RWPE2 (cell line): Measurements from ENCODE around the gene C16orf92.

Experiments
- ATAC-seq: fragments of 200-7000 bp; cut with Tn5 transposase; 3 replicates; pipeline ENCODE4 v1.9.1; 2021; ENCODE audit warnings: low read depth
- DNase-seq: peaks from one replicate; pipeline ENCODE4 v3.0.0-alpha.2; 2020; ENCODE audit warnings: low spot score
- H3K27ac ChIP-seq: fragments of 450-650 bp; 2 replicates; pipeline ENCODE4 v1.5.1; 2017; ENCODE audit warnings: mild to moderate bottlenecking; ENCODE audit not compliant: poor library complexity, severe bottlenecking
- H3K27me3 ChIP-seq: fragments of 250-450 bp; sonication (Bioruptor Pico); 2 replicates; pipeline ENCODE4 v1.5.1; 2021; ENCODE audit warnings: mild to moderate bottlenecking, moderate library complexity; ENCODE audit not compliant: insufficient read depth, poor library complexity, severe bottlenecking
- H3K36me3 ChIP-seq: fragments of 250-450 bp; sonication (Bioruptor Pico); 2 replicates; pipeline ENCODE4 v1.5.1; 2020; ENCODE audit warnings: low read depth, mild to moderate bottlenecking, moderate library complexity
- H3K4me1 ChIP-seq: fragments of 250-450 bp; sonication (Bioruptor Pico); 2 replicates; pipeline ENCODE4 v1.5.1; 2021; ENCODE audit warnings: mild to moderate bottlenecking, moderate library complexity; ENCODE audit not compliant: insufficient read depth, poor library complexity, severe bottlenecking
- H3K4me3 ChIP-seq: fragments of 250-450 bp; sonication (Bioruptor Pico); 2 replicates; pipeline ENCODE4 v1.5.1; 2021; ENCODE audit warnings: mild to moderate bottlenecking, moderate library complexity; ENCODE audit not compliant: severe bottlenecking
- H3K9me3 ChIP-seq: fragments of 250-450 bp; sonication (Bioruptor Pico); 2 replicates; pipeline ENCODE4 v1.5.1; 2021; ENCODE audit warnings: mild to moderate bottlenecking, moderate library complexity; ENCODE audit not compliant: severe bottlenecking
- TF ChIP-seq, protein P1 (sequence below): fragments of 450-650 bp; IDR thresholded peaks from one replicate; pipeline ENCODE4 v1.5.1; 2017; ENCODE audit warnings: mild to moderate bottlenecking, moderate library complexity; ENCODE audit not compliant: poor library complexity, severe bottlenecking

The C16orf92 gene

DNA sequence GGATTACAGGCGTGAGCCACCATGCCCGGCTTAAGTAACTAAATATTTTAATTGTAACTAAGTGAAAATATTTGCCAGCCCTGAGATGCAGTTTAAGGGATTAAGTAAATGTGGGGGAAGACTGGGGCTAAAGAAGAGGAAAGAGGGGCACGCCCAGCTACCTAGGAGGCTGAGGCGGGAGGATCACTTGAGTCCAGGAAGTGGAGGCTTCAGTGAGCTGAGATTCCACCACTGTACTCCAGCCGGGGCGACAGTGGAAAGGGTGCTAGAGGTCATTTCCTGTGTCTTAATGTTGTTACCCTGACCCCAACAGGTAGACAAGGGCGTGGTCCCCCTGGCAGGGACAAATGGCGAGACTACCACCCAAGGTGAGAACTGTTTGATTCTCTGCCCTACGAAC lies 45.3 kb downstream of the C16orf92 start:
- Histone ChIP-seq H3K4me3 (no peak overlapping the region), H3K36me3 (peaks cover 68% of the 10 kb centered on the region), H3K27me3 (no peaks in the 10 kb centered on the region), H3K27ac (peak overlapping the region; percentile 93), H3K4me1 (peaks cover 12% of the 10 kb centered on the region), H3K9me3 (no peaks in the 10 kb centered on the region)
- ATAC-seq (no peak), DNase-seq (no peak)
- TF ChIP-seq, protein P1, sequence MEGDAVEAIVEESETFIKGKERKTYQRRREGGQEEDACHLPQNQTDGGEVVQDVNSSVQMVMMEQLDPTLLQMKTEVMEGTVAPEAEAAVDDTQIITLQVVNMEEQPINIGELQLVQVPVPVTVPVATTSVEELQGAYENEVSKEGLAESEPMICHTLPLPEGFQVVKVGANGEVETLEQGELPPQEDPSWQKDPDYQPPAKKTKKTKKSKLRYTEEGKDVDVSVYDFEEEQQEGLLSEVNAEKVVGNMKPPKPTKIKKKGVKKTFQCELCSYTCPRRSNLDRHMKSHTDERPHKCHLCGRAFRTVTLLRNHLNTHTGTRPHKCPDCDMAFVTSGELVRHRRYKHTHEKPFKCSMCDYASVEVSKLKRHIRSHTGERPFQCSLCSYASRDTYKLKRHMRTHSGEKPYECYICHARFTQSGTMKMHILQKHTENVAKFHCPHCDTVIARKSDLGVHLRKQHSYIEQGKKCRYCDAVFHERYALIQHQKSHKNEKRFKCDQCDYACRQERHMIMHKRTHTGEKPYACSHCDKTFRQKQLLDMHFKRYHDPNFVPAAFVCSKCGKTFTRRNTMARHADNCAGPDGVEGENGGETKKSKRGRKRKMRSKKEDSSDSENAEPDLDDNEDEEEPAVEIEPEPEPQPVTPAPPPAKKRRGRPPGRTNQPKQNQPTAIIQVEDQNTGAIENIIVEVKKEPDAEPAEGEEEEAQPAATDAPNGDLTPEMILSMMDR = no peak

DNA sequence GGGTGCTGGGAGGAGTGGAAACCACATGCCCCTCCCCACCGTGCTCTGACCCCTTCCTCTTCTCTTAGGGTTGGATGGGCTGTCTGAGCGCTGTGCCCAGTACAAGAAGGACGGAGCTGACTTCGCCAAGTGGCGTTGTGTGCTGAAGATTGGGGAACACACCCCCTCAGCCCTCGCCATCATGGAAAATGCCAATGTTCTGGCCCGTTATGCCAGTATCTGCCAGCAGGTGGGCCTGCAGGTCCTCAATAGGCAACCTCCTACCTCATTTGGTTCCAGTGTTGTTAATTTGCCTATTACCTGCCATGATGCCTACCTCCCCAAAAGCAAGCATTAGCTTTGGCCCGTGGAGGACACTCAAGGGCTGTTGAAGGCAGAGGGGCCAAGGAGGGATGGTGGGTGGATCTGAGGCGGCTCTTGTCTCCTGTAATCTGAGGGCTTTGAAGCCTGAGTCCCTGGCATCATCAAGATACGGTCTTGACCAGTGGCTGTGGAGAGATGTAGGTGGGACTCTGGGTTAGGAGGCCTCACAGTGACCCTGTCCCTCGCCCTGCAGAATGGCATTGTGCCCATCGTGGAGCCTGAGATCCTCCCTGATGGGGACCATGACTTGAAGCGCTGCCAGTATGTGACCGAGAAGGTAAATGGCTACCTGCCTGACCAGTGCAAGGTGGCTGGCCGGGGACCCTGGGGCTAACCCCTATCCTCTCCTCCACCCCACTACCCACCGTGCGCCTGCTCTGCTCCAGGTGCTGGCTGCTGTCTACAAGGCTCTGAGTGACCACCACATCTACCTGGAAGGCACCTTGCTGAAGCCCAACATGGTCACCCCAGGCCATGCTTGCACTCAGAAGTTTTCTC lies 46.0 kb downstream of the C16orf92 start:
- DNase-seq (no peak), ATAC-seq (no peak)
- H3K36me3 ChIP-seq = peaks cover 68% of the 10 kb centered on the region
- peaks cover 8% of the 10 kb centered on the region for H3K4me1 ChIP-seq
- no peaks in the 10 kb centered on the region for H3K27me3 ChIP-seq
- H3K27ac ChIP-seq = peak overlapping the region; percentile 93
- no peak overlapping the region for H3K4me3 ChIP-seq
- TF ChIP-seq, protein P1 = peak; percentile 39
- H3K9me3 ChIP-seq = no peaks in the 10 kb centered on the region

DNA sequence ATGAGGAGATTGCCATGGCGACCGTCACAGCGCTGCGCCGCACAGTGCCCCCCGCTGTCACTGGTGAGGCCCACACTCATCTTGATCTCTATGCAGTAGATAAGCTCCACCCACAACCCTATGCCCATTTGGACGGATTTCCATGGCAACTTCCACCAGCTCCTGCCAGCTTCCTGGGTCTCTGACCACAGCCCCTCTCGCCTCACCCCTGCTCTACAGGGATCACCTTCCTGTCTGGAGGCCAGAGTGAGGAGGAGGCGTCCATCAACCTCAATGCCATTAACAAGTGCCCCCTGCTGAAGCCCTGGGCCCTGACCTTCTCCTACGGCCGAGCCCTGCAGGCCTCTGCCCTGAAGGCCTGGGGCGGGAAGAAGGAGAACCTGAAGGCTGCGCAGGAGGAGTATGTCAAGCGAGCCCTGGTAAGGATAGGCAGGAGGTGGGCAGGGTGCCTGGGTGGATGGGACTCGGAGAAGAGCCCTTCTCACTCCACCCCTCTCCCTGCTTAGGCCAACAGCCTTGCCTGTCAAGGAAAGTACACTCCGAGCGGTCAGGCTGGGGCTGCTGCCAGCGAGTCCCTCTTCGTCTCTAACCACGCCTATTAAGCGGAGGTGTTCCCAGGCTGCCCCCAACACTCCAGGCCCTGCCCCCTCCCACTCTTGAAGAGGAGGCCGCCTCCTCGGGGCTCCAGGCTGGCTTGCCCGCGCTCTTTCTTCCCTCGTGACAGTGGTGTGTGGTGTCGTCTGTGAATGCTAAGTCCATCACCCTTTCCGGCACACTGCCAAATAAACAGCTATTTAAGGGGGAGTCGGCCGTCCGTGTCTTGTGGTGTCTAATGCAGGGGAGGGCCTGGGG lies 46.8 kb downstream of the C16orf92 start:
- H3K4me3 ChIP-seq = no peak overlapping the region
- H3K9me3 ChIP-seq = no peaks in the 10 kb centered on the region
- no peaks in the 10 kb centered on the region for H3K27me3 ChIP-seq
- TF ChIP-seq, protein P1 = no peak
- DNase-seq (peak; percentile 65), ATAC-seq (no peak)
- H3K4me1 ChIP-seq = peaks cover 4% of the 10 kb centered on the region
- H3K27ac ChIP-seq = peak overlapping the region; percentile 93
- peaks cover 68% of the 10 kb centered on the region for H3K36me3 ChIP-seq

DNA sequence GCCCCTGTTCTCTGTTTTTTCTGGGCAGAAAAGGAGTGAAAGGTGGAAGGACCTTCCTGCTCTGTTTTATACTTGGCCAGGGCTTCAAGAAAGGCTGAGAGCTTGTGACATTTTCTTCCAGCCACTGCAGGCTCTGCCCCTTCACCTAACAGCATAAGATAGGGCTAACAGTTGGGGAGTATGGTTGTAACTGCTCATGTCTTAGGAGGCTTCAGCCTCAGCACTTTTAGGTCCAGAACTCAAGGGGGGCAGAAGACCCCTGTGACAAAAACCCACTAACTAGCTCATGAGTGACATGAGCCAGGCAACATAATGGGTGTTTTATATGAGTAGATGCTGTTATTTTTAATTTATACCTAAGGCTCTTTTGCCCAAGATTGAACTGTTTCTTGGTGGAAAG lies 47.5 kb downstream of the C16orf92 start:
- no peak overlapping the region for H3K27ac ChIP-seq
- TF ChIP-seq, protein P1 = no peak

More for the DNA sequence above, 47.5 kb downstream of the C16orf92 start:
- ATAC-seq (no peak), DNase-seq (no peak)
- Histone ChIP-seq H3K27me3 (no peaks in the 10 kb centered on the region), H3K9me3 (no peaks in the 10 kb centered on the region), H3K4me3 (no peak overlapping the region), H3K36me3 (peaks cover 68% of the 10 kb centered on the region), H3K4me1 (peaks cover 9% of the 10 kb centered on the region)
